ENCODE results near the gene EXOC4.

GRCh38 chr7:133583545-133584171 lies 330.8 kb downstream of the EXOC4 start:
- TF ChIP-seq EZH2 (IDR thresholded peaks at IDR 0.05): no peak
- no peak for TF ChIP-seq POLR2AphosphoS5 (IDR thresholded peaks at IDR 0.05; ENCODE audit: borderline replicate concordance, low read depth, low read length)

All from SK-N-MC (cell line).